HG03521 (cell line): ENCODE measurements around the gene CNOT1.
"Not testable (repeated sequence)": the region's sequence is repeated elsewhere in the genome, so short reads cannot be mapped to it uniquely, and the experiment has no call there.

Experiments
- ATAC-seq: cut with Tn5 transposase; IDR thresholded peaks from one replicate; pipeline ENCODE4 v1.9.1; 2021; ENCODE audit warnings: mild to moderate bottlenecking, moderate library complexity; ENCODE audit not compliant: unreplicated experiment

The CNOT1 gene

GRCh38 chr16:58629733-58630640 lies at the start of gene CNOT1:
Gene CNOT1 (minus strand): TSS chr16:58629826. CDS start chr16:58599337, 30,489 bp downstream.
- ATAC-seq, result peak; percentile 89

DNA sequence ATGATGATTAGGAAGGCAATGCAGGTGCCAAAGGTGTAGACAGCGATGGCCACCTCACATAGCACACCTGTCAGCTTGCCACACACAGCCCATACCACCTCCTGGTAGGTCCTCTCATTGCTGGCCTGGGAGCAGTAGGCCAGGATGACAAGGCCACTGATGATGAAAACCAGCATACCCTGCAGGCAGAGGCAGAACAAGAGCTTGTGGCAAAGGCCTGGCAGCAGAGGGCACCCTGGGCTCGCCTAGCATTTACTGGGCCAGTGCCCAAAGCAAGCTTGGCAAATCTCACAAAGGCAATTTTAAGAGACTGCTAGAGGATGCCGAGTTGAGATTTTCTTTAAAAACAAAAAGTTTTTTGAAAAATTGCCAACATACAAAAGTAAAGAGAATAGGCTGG lies 49.1 kb upstream of the CNOT1 start:
- no peak for ATAC-seq

GRCh38 chr16:58678269-58678668 lies 48.6 kb upstream of the CNOT1 start:
- ATAC-seq, result no peak

DNA sequence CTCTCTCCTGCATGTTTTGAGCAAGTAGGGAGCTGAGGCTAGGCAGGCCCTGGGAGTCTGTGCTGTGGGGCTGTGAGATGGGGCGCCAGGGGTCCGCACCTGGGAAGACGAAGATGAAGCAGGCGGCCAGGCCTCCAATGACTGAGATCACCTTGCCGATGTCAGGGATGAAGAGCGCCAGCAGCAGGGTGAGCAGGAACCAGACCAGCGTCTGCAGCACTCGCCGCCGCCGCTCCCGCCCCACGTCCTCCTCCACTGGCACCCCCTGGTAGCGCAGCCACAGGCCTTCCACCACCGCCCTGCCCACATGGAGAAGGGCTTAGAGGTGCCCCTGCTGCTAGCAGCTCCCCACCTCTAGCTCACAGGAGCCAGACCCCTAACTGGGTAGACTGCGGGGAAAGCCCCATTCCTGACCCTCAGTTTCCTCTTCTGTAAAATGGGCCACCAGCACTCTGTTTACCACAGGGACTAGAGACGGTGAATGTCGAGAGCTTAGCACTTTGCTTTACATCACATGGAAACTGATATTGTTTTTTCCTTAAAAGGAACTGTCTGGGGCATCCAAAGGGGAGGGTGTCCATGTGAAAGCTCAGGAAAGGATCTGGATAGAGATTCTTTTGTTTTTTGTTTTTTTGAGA lies 41.4 kb upstream of the CNOT1 start:
- no peak for ATAC-seq

DNA sequence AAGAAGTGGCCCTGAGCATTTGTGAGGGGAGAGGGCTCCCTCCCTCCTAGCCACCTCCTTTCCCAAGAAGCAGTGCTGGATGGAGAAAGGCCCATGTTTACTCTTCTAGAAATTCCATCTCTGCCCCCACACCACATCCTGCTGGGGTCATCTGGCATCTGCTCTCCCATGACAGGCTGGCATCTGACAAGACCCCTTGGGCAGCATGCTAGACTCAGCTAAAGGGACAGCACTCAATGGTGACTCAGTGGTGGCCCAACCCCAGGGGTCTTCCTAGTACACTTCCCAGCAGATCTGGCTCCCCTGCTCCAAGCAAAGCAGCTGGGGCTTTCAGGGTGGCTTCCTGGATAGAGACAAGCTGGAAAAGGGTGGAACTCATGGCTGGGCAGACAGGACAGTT lies 40.6 kb upstream of the CNOT1 start:
- ATAC-seq, result no peak

GRCh38 chr16:58665200-58665599 lies 35.6 kb upstream of the CNOT1 start:
- ATAC-seq, result no peak

DNA sequence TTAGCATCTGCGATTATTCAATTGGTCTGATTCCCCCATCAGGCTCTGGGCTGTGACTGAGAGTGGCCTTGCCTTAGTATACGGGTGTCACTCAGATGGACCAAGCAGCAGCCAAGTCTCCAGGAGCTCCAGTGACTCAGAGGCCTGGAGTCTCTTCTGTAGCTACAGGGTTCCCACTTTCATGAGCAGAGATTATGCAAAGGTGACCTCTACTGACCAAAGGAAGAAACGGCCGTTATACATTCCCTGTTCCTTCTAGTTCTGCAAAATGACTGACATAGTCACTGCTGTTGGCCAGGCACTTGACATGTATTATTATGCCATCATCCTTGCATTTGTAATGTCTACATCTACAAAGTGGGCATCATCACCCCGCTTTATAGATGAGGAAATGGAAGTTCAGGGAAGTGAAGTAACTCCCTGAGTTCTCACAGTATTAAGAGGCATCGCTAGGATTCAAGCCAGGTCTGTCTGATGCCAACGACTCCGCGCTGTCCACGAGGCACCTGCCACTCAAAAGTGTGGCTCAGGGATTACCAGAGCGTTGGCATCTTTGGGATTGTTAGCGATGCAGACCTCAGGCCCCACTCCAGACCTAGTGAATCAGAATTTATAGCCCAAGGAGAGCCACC lies 31.7 kb upstream of the CNOT1 start:
- peak; percentile 64 for ATAC-seq

GRCh38 chr16:58659911-58660310 lies 30.3 kb upstream of the CNOT1 start:
- not testable (repeated sequence) for ATAC-seq

DNA sequence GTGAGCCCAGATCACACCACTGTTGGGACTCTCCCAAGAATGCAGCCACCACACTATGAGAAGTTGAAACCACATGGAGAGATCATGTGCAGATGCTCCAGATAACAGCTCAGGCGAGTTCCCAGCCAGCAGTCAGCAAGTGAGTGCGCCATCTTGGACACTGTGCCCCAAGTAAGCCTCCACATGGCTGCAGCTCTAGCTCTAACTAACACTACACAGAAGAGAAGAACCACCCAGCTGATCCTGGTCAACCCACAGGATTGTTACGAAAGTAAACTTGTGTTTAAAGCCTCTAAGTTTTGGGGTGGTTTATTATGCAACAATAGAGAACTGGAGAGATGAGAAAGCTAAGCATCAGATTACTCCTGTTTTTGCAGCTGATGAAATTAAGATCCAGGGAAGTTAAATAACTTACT lies 29.2 kb upstream of the CNOT1 start:
- no peak for ATAC-seq

DNA sequence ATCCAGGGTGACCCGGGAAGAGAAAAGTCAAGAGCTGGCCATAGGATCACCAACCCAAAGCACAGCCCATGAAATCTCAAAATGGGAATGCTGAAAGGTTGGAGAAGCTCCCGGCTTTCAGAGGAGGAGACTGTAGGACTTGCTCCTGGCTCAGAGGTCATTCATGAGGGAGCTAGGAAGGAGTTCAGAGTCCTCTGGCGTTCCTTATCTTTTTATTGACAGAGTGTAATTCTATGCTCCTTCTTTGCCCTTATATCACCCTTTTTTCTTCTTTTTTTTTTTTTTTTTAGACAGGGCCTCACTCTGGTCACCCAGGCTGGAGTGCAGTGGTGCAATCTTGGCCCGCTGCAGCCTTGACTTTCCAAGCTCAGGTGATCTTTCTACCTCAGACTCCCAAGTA lies 27.3 kb upstream of the CNOT1 start:
- ATAC-seq, result no peak

GRCh38 chr16:58655215-58655596 lies 25.6 kb upstream of the CNOT1 start:
- ATAC-seq, result no peak

DNA sequence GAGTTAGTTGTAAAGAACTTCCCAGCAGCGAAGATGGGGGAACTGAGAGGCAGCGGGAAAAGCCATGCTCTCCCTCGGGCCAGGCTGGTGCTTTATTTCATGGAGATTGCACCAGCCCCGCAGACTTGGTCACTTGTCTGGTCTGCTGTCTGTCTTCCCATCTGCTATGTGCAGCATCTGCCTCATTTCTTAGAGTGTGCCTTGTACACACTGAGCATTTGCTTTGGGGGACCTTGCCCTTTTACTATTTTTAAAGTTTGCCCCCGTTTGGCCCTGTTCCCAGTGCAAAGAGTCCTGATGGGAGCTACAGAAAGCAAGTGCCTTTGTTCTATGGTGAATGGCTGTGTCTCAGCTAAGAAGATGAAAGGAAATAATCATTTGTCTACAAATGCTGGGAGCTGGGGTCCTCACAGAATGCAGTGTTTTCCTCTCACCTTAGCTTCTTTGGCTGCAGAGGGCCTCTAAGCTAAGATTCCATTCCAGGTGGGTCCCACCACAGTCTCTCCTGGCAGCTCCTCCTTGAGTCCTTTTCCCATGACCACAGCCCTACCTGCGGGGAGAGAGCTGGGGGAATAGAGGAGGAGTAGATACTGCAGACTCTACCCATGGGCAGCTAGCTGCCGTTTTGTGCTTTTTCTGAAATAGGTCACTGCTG lies 25.1 kb upstream of the CNOT1 start:
- ATAC-seq, result no peak

DNA sequence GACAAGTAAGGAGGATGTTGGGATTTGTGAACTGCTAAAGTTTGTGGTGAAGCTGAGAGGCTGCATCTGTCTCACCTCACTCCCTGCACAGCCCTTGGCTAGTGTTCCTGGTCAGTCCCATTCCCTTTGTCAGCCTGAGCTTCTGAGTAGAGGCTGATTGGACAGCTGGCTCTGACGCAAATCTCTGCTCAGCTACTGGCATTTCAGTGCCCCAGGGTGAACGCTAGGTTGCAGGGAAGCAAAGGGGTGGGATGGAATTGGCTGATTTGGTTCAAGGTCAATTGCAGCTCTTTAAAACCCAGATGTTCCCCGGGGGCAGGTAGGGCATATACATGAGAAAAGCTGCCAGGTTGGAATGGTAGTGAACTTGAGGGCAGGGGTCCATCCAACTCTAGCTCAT lies 23.1 kb upstream of the CNOT1 start:
- ATAC-seq, result no peak

GRCh38 chr16:58651965-58652348 lies 22.3 kb upstream of the CNOT1 start:
- ATAC-seq, result no peak

DNA sequence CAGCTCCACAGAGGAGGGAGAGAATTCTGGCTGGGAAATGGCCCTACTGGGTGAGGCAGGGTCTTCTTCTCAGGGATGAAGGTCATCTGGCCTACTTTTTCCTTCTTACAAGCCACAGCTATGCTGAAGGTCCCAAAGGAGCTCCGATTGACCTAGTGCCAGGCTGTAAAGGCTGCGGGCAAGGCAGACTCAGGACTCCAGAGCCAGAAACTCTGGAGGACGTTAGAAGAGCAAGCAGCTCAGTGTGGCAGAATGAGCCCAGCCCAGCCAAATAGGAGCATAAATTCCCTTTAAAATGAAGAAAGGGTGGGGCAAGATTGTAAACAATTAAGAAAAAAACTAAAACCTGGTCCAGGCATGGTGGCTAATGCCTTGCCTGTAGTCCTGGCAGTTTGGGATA lies 20.1 kb upstream of the CNOT1 start:
- no peak for ATAC-seq

DNA sequence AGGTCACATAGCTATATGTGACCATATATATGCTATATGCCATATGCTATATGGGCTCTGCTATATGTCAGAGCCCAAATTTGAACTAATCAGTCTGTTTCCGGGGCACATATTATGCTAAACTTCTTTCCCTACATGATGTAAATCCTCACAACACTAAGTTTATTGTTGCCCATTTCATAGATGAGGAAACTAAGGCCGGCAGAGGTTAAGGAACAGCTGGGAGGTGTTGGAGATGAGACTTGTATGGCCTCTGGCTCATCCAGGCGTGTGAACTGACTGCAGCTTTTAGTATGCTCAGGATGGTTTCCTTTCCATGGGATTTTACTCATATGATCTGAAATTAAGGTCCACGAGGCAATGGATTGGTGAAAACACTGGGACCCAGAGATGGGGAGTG lies 17.5 kb upstream of the CNOT1 start:
- no peak for ATAC-seq

- ATAC-seq, result no peak
These were observed 15.3 kb upstream of the CNOT1 start for GRCh38 chr16:58644765-58645487.

- no peak for ATAC-seq
These were observed 14.5 kb upstream of the CNOT1 start for GRCh38 chr16:58644108-58644507.

GRCh38 chr16:58640949-58641348 lies 11.3 kb upstream of the CNOT1 start:
- no peak for ATAC-seq

DNA sequence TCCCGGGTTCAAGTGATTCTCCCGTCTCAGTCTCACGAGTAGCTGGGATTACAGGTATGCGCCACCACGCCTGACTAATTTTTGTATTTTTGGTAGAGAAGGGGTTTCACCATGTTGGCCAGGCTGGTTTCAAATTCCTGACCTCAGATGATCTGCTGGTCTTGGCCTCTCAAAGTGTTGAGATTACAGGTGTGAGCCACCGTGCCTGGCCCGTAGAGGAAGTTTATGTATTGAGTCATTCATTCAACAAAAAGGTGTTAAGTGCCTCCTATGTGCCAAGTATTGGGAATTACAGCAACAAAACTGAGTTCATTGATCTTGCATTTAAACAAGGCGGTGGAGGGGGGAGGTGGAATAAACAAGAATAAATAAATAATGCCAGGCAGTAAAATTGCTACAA lies 10.2 kb upstream of the CNOT1 start:
- no peak for ATAC-seq

DNA sequence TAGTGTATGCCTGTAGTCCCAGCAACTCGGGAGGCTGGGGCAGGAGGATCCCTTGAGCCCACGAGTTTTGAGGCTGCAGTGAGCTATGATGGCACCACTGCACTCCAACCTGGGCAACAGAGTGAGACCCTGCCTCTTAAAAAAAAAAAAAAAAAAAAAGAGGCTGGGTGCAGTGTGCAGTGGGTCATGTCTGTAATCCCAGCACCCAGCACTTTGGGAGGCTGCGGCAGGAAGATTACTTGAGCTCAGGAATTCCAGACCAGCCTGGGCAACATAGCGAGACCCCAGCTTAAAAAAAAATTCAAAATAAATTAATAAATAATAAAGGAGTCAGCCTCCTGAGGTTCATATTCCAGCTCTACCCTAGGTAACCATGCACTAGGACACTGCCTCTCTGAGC lies 9.6 kb upstream of the CNOT1 start:
- ATAC-seq, result no peak
